Sigmoid colon (tissue), 4 donors: ENCODE measurements around the gene IL23R.

Source experiments
- POLR2AphosphoS5 ChIP-seq, 4 donors: sonication (generic); formaldehyde crosslinking; IDR thresholded peaks; one replicate each; pipeline ENCODE4 v1.6.1; 2017; ENCODE audit warnings: antibody characterized with exemption in 4 of 4
- TF ChIP-seq, protein P1 (sequence below), 4 experiments: fragments of 450-650 bp in 3 of 4; fragments of 200-600 bp in 1 of 4; IDR thresholded peaks; one replicate each; pipeline ENCODE4 v1.5.1; 2016 to 2019; ENCODE audit warnings: antibody characterized with exemption in 4 of 4, mild to moderate bottlenecking in 3 of 4, moderate library complexity in 2 of 4

DNA sequence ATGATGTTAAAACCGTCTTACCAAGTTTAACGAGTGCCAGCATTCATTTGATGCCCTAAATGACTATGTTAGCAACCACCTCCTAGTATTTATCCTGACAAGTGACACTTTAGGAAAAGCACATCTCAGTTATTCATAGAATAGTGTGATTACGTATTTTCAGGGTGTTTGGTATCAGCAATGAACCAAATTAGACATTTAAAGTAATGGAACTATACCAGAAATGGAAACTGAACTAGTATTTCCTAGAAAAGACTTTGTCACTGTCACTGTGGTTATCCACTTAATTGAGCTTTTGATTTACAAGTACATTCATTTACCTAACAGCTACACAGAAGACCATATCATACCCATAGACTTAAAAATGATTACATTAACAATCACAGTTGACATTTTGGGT lies 137.8 kb downstream of the IL23R start:
- TF ChIP-seq, protein P1, sequence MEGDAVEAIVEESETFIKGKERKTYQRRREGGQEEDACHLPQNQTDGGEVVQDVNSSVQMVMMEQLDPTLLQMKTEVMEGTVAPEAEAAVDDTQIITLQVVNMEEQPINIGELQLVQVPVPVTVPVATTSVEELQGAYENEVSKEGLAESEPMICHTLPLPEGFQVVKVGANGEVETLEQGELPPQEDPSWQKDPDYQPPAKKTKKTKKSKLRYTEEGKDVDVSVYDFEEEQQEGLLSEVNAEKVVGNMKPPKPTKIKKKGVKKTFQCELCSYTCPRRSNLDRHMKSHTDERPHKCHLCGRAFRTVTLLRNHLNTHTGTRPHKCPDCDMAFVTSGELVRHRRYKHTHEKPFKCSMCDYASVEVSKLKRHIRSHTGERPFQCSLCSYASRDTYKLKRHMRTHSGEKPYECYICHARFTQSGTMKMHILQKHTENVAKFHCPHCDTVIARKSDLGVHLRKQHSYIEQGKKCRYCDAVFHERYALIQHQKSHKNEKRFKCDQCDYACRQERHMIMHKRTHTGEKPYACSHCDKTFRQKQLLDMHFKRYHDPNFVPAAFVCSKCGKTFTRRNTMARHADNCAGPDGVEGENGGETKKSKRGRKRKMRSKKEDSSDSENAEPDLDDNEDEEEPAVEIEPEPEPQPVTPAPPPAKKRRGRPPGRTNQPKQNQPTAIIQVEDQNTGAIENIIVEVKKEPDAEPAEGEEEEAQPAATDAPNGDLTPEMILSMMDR (IDR thresholded peaks at IDR 0.05) = no peak
- no peak for TF ChIP-seq POLR2AphosphoS5 (IDR thresholded peaks at IDR 0.05)
